HG03159 (cell line): ENCODE results near the gene SEL1L3.
"Not testable (repeated sequence)": the region's sequence is repeated elsewhere in the genome, so short reads cannot be mapped to it uniquely, and the experiment has no call there.

Experiments
- ATAC-seq: cut with Tn5 transposase; IDR thresholded peaks from one replicate; pipeline ENCODE4 v1.9.1; 2021; ENCODE audit warnings: mild to moderate bottlenecking, moderate library complexity; ENCODE audit not compliant: unreplicated experiment

Gene SEL1L3

DNA sequence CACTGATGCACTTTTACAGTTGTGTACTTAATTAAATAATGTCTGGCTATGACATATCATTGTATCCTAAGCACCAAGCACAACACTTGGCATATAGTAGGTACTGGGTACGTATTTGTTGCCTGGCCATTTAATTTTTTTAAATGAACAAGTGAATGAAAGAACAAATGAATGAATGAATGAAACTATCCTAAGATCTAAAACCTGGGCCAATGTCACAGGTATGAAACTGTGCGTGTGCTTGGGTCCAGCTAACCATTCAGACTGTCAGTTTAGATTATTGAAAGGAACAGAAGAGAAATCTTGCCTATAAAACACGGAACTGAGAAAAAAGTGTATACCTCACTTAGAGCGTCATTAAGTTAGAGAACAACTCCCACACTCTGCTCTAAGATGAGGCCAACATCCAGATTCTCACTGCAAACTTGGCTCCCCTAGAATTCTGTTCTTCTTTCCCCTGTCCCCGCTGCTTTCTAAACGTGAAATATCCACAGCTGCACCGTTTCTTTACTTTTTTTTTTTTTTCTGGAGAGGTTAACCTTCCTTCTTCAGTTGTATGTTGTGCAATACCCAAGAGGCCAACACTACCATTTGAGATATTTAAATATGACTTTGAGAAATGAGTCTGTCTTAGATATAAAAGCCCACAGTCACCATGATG, 17.3 kb upstream of the SEL1L3 start:
- peak; percentile 45 for ATAC-seq

GRCh38 chr4:25879587-25879986, 16.8 kb upstream of the SEL1L3 start:
- ATAC-seq, result no peak

DNA sequence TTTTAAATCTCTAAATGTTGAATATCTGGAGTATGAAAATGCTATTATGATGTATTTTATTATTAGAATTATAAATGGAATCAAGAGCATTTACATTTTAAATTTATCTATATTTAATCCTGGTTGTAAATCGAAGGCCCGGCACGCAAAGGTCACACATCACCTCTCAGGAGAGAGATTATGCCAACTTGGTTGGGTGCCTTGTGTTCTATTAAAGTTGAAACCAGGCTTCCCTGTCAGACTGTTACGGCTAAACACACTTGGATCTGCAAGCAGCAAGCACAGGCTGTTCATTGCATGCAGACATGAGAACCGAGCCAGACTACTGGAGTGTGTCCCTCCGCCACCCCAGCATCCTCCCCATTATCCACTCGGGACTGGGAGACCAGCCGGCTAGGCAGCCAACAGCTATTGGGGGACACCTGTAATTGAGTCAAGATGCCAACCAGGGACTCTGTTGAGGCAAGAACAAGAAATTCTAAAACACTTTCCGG, 16.4 kb upstream of the SEL1L3 start:
- no peak for ATAC-seq

- no peak for ATAC-seq
Measured at GRCh38 chr4:25878676-25879075, 15.9 kb upstream of the SEL1L3 start.

DNA sequence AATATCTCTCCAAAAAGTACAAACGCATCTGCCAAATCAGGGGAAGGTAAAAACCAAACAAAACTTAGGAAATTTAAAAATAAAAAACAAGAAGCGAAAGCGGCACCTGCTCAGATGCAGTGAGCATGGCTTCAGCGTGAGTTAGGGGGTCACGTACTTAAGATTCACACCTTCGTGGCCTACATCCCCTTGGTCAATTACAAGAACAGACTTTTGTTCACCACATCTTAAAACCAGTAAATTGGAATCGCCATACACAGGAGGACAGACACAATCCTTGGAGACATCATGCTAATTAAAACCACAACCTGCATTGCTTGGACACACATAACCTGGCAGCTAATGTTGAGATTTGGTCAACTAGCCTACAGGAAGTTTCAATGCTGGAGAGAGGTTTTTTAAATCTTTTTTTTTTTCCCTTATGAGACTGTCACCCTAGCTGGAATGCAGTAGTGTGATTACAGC, 12.5 kb upstream of the SEL1L3 start:
- peak; percentile 60 for ATAC-seq

- peak; percentile 49 for ATAC-seq
Measured at GRCh38 chr4:25874655-25875054, 11.9 kb upstream of the SEL1L3 start.

GRCh38 chr4:25873632-25874129, 10.9 kb upstream of the SEL1L3 start:
- ATAC-seq, result no peak

GRCh38 chr4:25872851-25873631, 10.3 kb upstream of the SEL1L3 start:
- ATAC-seq, result no peak

DNA sequence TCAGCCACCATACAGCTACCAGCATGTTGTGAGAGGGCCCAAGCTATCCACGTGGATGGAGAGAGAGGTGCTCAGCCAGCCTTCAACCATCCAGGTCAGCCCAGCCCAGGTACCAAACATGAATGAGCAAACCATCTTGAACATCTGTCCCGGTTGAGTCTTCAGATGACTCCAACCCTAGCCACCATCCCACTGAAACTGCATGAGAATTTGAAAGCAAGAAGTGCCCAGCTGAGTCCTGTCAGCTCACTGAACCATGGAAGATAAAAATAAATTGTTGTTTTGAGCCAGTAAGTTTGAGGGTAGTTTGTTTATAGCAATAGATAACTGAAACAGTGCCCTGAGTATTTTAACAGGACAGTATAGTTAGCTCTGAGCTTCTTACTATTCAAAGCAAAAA, 7.3 kb upstream of the SEL1L3 start:
- ATAC-seq, result peak; percentile 30

DNA sequence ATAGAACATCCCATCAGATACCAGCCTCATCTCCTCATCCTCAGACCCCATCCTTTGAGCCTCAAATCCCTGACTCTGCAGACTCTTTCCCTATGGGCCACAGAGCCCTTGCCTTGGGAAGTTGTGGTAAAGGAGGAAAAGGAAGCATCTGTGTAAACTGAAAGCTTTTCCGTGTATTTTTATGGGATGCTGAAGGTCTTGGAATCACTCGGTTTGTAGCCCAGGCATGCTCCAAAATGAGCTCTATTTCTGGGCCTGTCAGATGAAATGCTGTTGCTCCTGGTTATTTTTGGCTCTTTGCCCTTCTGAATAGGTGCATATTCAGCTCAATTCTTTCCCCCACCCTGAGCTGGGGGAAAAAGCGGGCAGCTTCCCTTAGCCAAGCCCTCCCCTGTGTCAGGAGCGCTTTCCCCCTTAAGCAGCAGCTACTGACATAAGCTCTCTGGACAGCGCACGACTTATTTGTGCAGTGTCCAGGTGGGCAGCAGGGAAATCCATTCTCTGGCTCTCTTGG, 5.0 kb upstream of the SEL1L3 start:
- ATAC-seq, result no peak

- ATAC-seq, result not testable (repeated sequence)
Measured at GRCh38 chr4:25866401-25866800, 3.6 kb upstream of the SEL1L3 start.

DNA sequence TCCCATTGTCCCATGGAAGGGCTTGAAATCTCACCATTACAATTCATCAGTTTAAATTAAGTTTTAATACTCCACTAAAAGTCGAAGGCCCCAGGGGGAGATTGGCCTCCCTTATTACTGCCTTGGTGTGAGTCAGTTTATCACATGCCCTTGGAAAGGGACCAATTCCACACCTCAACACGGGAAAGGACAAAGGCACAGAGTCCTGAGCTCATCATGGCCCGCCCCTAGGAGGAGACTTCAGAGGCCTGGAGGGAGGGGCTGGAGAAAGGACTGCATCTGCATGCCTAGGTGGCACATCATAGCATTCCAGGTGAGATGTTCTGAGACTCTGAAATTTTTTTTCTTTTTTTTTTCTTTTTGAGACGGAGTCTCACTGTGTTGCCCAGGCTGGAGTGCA, 2.8 kb upstream of the SEL1L3 start:
- ATAC-seq, result no peak

DNA sequence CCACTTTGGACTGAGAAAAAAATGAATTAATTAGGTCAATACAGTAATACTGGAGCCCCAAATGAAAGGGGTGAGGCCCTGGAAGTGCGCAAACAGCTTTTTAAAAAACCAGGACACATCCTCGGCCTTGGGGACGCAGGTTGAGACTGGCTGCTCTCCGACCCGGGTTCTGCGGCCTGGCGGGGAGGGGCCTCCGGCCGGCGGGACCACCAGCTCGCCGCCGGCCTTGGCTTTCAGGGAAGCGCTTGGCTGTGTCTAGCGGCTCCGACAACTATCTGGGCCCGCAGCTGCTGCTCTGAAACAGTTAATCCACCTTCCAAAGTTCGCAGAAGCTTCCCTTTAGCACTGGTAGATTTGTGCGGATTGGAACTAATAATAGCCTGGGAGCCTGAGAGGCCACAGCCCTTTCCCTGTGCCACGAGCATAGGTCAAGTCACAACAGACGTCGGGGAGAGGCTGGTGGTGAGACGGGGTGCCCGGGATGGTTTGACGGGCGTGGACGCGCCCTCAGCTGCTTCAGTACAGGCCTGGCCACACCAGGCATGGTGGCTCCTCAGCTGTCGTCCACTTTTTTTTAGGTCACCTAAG, 1.1 kb upstream of the SEL1L3 start:
- ATAC-seq, result no peak

DNA sequence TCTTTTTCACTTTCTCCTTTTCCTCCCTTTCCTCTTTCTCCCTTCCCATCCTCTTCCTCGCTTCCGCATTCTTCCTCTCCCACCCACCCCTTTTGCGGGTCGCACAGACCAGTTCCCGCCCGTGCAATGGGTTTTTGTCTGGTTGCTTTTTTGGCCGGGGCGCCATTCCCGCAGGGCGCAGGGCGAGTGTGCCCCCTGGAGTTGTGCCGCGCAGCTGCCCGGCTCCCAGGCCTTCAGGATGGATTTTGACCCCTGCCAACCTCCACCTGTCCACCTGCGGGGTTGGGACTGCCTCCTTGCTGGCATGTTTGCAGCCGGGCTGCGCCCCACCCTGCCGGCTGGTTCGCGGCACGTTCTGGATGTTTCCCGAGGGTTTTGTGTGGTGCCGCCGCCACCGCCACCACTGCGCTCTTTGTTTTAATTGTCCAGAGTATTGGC, 578 bp upstream of the SEL1L3 start:
- no peak for ATAC-seq

- no peak for ATAC-seq
Measured at GRCh38 chr4:25861951-25862410, 807 bp downstream of the SEL1L3 start.

DNA sequence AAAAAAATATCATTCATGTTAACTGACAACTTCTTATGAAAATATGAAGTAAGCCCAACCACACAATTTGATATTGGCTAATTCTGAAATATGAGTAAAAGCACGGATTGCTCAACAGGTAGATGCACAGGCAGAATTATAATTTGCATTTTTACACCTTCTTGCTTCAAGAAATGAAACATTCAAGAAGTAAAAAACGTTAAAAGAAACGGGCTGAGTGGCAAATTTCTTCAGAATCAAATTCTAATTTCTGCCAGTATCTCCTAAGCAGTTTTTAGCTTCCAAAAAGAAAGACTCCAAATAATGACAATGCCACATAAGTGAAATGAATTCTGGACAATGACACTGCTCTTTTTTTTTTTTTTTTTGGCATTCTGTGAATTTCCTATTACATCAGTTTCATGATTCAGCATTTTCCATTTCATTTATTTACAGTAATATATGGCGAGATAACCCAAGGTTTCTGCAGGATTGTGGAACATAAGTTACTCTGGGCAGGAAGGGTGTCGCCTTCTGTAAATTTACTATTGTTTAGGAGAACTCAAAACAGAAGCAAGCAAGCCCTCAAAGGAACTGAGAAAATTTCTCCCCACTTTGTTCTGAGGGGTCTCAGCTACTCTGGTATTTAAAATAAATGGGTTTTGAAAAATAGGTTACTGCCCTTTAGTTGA, 1.4 kb downstream of the SEL1L3 start:
- no peak for ATAC-seq

DNA sequence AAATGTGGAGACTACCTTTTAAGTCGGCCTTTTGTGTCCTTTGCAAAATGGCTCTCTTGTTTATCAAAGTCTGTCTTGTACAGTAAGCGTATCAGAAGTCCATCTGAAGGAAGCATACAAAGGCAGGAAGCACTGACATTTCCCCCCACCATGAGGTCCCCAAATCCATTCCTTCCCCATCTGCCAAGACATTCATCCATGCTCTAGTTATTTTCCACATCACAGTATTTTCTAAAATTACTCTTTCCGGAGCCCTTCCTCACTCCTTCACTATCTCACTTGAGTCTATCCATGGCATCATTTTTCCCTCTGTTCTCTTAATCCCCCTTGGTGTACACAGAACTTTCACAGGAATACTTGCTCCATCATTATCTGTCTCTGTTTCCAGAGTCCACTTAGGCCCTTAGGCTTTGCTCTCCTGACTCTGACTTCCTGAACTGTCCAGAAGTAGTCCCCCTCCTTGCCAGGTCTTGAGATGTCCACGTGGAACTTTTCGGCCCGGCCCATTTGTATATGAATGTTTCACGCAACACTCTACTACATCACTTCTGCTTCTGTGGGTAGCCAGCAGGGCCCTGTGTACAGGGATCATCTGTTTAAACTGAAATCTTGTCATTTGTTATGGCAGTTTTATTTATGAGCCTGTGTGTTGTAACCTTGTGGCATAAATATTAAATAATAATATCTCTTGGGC, 2.1 kb downstream of the SEL1L3 start:
- peak; percentile 49 for ATAC-seq

DNA sequence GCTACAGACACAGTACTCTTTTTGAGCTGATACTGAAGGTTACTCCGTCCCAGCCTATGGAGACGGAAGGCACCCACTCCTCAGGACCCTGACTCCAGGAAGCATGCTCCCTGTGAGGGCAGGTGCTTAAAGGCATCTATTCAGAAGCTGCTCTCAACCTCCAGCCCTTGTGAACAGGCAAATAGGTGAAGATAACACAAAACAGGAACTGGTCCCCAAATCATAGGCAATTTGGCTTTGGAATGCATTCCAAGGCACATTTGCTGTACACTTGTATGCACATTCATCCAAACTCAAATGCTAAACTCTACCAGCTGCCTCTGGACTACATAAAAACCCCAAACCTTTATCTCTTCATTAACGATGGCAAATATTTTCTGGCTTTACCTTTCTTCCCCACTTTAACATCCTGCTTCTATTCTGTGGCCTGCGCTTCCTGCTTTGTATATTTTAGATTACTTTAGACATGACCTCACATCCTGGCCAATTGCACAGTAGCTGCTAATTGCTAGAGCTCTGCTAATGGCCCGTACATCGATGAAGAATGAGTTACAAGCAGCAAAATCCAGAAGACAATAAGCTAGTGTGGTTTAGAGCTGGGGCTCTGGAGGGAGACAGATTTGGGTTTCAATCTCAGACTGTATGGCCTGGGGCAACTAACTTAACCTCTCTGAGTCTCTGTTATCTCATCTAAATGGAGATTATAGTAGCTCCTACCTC, 3.2 kb downstream of the SEL1L3 start:
- ATAC-seq, result peak; percentile 57

- no peak for ATAC-seq
Measured at GRCh38 chr4:25857851-25858400, 4.9 kb downstream of the SEL1L3 start.
